ENCODE measurements around the gene DCUN1D2.

Gene DCUN1D2

GRCh38 chr13:113433391-113433916 lies 57.1 kb downstream of the DCUN1D2 start:
- no peak for DNase-seq (ENCODE audit: insufficient read length, low spot score)
- TF ChIP-seq CTCF (IDR thresholded peaks at IDR 0.05; ENCODE audit: insufficient read depth, missing control alignments) = no peak
- no peak for FAIRE-seq

GRCh38 chr13:113432506-113433270 lies 57.8 kb downstream of the DCUN1D2 start:
- TF ChIP-seq CTCF (IDR thresholded peaks at IDR 0.05; ENCODE audit: insufficient read depth, missing control alignments) = no peak
- DNase-seq (ENCODE audit: insufficient read length, low spot score) (no peak), FAIRE-seq (no peak)

GRCh38 chr13:113431171-113431570 lies 59.3 kb downstream of the DCUN1D2 start:
- FAIRE-seq (no peak), DNase-seq (ENCODE audit: insufficient read length, low spot score) (no peak)
- no peak for TF ChIP-seq CTCF (IDR thresholded peaks at IDR 0.05; ENCODE audit: insufficient read depth, missing control alignments)

- FAIRE-seq = no peak
- DNase-seq (ENCODE audit: insufficient read length, low spot score) = no peak
- no peak for TF ChIP-seq CTCF (IDR thresholded peaks at IDR 0.05; ENCODE audit: insufficient read depth, missing control alignments)
These were observed 60.0 kb downstream of the DCUN1D2 start for GRCh38 chr13:113430378-113431110.

- DNase-seq (ENCODE audit: insufficient read length, low spot score) = no peak
- FAIRE-seq = no peak
- TF ChIP-seq CTCF (IDR thresholded peaks at IDR 0.05; ENCODE audit: insufficient read depth, missing control alignments) = no peak
These were observed 60.9 kb downstream of the DCUN1D2 start for GRCh38 chr13:113429608-113429985.

- FAIRE-seq (no peak), DNase-seq (ENCODE audit: insufficient read length, low spot score) (no peak)
- no peak for TF ChIP-seq CTCF (IDR thresholded peaks at IDR 0.05; ENCODE audit: insufficient read depth, missing control alignments)
These were observed 61.5 kb downstream of the DCUN1D2 start for GRCh38 chr13:113428871-113429607.
